Hepatocyte (in vitro differentiated cells): ENCODE measurements around the gene MYL3. TPM values are rescaled to one million over a fixed set of nuclear protein-coding genes. Genes with fewer than 3 reads are reported as not detected.

Experiments
- DNase-seq: peaks from one replicate; pipeline ENCODE4 v3.0.0-alpha.2; 2016; ENCODE audit warnings: low spot score
- H2AFZ ChIP-seq: fragments of 200-600 bp; sonication (generic); 2 replicates; pipeline ENCODE4 v1.6.0; 2016; ENCODE audit warnings: antibody characterized with exemption, mild to moderate bottlenecking
- H3K27ac ChIP-seq: fragments of 200-600 bp; sonication (generic); 2 replicates; pipeline ENCODE4 v1.5.1; 2016; ENCODE audit warnings: mild to moderate bottlenecking
- H3K27me3 ChIP-seq: fragments of 200-600 bp; sonication (generic); 2 replicates; pipeline ENCODE4 v1.6.1; 2016
- H3K36me3 ChIP-seq: fragments of 200-600 bp; sonication (generic); replicated peaks from 2 replicates; pipeline ENCODE4 v1.5.1; 2016; ENCODE audit warnings: low read depth; ENCODE audit not compliant: insufficient read depth
- H3K4me1 ChIP-seq: fragments of 200-600 bp; sonication (generic); 2 replicates; pipeline ENCODE4 v1.5.1; 2016; ENCODE audit warnings: mild to moderate bottlenecking, moderate library complexity; ENCODE audit not compliant: insufficient read depth
- H3K4me2 ChIP-seq: fragments of 200-600 bp; sonication (generic); 2 replicates; pipeline ENCODE4 v1.6.0; 2016
- H3K4me3 ChIP-seq: fragments of 200-600 bp; sonication (generic); 2 replicates; pipeline ENCODE4 v1.5.1; 2016; ENCODE audit warnings: mild to moderate bottlenecking
- H3K79me2 ChIP-seq: fragments of 200-600 bp; sonication (generic); 2 replicates; pipeline ENCODE4 v1.6.0; 2017; ENCODE audit warnings: mild to moderate bottlenecking
- H3K9me2 ChIP-seq: fragments of 200-600 bp; sonication (generic); replicated peaks from 2 replicates; pipeline ENCODE4 v1.6.0; 2017; ENCODE audit warnings: mild to moderate bottlenecking; ENCODE audit not compliant: insufficient read depth
- H3K9me3 ChIP-seq: fragments of 200-600 bp; sonication (generic); 2 replicates; pipeline ENCODE4 v1.5.1; 2016; ENCODE audit warnings: low read depth, mild to moderate bottlenecking
- H4K20me1 ChIP-seq: fragments of 200-600 bp; sonication (generic); 2 replicates; pipeline ENCODE4 v1.6.0; 2016; ENCODE audit warnings: mild to moderate bottlenecking; ENCODE audit not compliant: insufficient read depth, poor library complexity, severe bottlenecking
- CTCF ChIP-seq: fragments of 200-600 bp; sonication (generic); IDR thresholded peaks from 2 replicates; pipeline ENCODE4 v1.5.1; 2016; ENCODE audit warnings: antibody characterized with exemption, mild to moderate bottlenecking; ENCODE audit not compliant: poor library complexity
- EZH2 ChIP-seq: fragments of 200-600 bp; sonication (generic); IDR thresholded peaks from 2 replicates; pipeline ENCODE4 v1.6.1; 2016; ENCODE audit warnings: antibody characterized with exemption, mild to moderate bottlenecking, borderline replicate concordance
- EZH2phosphoT487 ChIP-seq: fragments of 200-600 bp; sonication (generic); IDR thresholded peaks from one replicate; pipeline ENCODE4 v1.6.1; 2018; ENCODE audit warnings: antibody characterized with exemption, mild to moderate bottlenecking, low read depth, moderate library complexity; ENCODE audit not compliant: unreplicated experiment, severe bottlenecking
- WGBS: methylation state at CpG from one replicate; pipeline ENCODE4 v1.1.6; 2016; ENCODE audit warnings: low lambda C conversion rate; ENCODE audit errors: missing lambda C conversion rate; 5-methylcytosine and 5-hydroxymethylcytosine counted together
- polyA plus RNA-seq: library from polyadenylated mRNA; unstranded; fragments of >200 nt; fragmentation: Nextera tagmentation; extraction: Ambion mirVana; gene quantifications from 2 replicates; pipeline ENCODE4 v1.2.1, GENCODE V29; 2016
- total RNA-seq: library from RNA; depleted of rRNA; stranded (reverse); fragments of >200 nt; gene quantifications from 2 replicates; pipeline ENCODE4 v1.2.3, GENCODE V29; 2014

MYL3 gene
- total and polyA plus RNA-seq, 2 experiments from 2014 or later = 9.5 to 9.7 TPM

DNA sequence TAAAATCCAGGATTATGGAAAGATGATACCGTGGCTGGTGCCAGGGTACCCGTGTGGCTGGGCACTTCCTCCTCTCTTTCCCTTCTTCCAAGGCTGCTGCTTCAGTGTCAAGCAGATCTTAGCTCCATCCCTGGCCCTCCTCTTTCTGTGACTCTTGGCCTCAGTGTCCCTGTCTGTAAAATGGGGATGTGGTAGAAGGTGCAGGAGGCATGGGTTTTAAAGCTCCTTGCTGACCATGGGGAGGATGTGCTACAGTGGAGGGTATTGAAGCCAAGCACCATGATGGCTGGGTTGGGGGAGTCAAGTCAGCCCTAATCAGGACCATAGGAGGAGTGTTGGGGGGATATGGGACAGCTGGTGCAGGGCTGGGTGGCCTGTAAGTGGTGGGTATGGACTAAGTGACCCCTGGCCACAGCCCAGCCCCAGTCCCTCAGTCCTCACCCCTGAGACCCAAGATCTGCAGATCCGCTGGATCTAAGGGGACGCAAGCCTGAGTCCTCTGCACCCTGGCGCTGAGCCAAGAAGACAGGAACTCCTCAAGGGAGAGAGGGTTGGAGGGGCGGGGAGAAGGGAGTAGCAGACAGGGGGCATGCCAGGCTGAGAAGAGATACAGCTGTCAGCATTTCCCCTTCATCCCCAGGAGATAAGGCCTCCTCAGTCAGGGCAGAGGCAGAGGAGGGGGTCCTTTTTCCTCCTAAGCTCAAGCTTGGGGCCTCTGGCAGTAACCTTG lies 26.3 kb upstream of the MYL3 start:
- Histone ChIP-seq H4K20me1 (peaks cover 10% of the 10 kb centered on the region), H3K9me3 (no peaks in the 10 kb centered on the region), H3K27me3 (peaks cover 6% of the 10 kb centered on the region), H3K36me3 (no peaks in the 10 kb centered on the region), H3K4me3 (no peak overlapping the region), H3K9me2 (no peaks in the 10 kb centered on the region), H3K79me2 (peaks cover 14% of the 10 kb centered on the region), H3K4me2 (no peak overlapping the region), H3K4me1 (peaks cover 26% of the 10 kb centered on the region), H3K27ac (no peak overlapping the region), H2AFZ (no peak overlapping the region)
- DNase-seq = peak; percentile 59
- TF ChIP-seq CTCF = no peak
- no peak for TF ChIP-seq EZH2
- no peak for TF ChIP-seq EZH2phosphoT487
- WGBS = 73% methylated on average over 6 of the region's 6 CpGs

DNA sequence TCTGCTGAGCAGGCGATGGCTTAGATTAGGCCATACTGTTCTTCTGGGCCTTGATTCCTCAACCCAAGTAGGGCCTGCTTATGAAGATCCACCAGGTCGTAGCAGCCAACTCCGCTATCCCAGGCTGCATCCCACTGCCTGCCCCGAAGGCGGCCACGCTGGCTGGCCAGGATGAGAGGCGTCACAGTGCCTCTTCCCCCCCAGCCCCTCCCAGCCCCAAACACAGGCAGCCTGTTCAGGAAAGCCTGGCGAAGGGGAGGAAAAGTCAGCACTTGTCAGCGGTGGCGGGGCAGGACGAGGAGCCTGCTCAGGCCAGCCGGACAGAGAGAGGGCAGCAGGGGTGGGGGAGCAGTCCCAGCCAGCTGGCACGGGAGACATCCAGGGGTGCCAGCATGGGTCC lies 25.5 kb upstream of the MYL3 start:
- Histone ChIP-seq H3K9me3 (no peaks in the 10 kb centered on the region), H3K79me2 (peaks cover 18% of the 10 kb centered on the region), H3K4me3 (no peak overlapping the region), H3K4me2 (no peak overlapping the region), H3K27me3 (peaks cover 14% of the 10 kb centered on the region), H3K27ac (no peak overlapping the region), H3K9me2 (no peaks in the 10 kb centered on the region), H2AFZ (no peak overlapping the region), H3K4me1 (peaks cover 26% of the 10 kb centered on the region), H3K36me3 (no peaks in the 10 kb centered on the region), H4K20me1 (peaks cover 10% of the 10 kb centered on the region)
- 84% methylated on average over 8 of the region's 13 CpGs for WGBS
- TF ChIP-seq EZH2 (no peak), EZH2phosphoT487 (no peak), CTCF (no peak)
- no peak for DNase-seq

- no peak overlapping the region for H3K27ac ChIP-seq
- peaks cover 9% of the 10 kb centered on the region for H4K20me1 ChIP-seq
- DNase-seq = no peak
- H3K4me3 ChIP-seq = no peak overlapping the region
- 49% methylated on average over 7 of the region's 7 CpGs for WGBS
- no peaks in the 10 kb centered on the region for H3K9me2 ChIP-seq
- peaks cover 18% of the 10 kb centered on the region for H3K27me3 ChIP-seq
- peaks cover 23% of the 10 kb centered on the region for H3K4me1 ChIP-seq
- no peak overlapping the region for H3K4me2 ChIP-seq
- H2AFZ ChIP-seq = no peak overlapping the region
- TF ChIP-seq CTCF (no peak), EZH2phosphoT487 (no peak), EZH2 (no peak)
- H3K79me2 ChIP-seq = peaks cover 21% of the 10 kb centered on the region
- no peaks in the 10 kb centered on the region for H3K36me3 ChIP-seq
- no peaks in the 10 kb centered on the region for H3K9me3 ChIP-seq
Measured at GRCh38 chr3:46887980-46888494, 24.8 kb upstream of the MYL3 start.
